GM23248 (cell line): ENCODE data around the gene NOL3. TPM values are rescaled to one million over a fixed set of nuclear protein-coding genes. Genes with fewer than 3 reads are reported as not detected.

Source experiments
- DNase-seq: peaks from one replicate; pipeline ENCODE4 v3.0.0-alpha.2; 2015
- H2AFZ ChIP-seq: fragments of 200-600 bp; sonication (generic); 2 replicates; pipeline ENCODE4 v1.6.1; 2016; ENCODE audit warnings: antibody characterized with exemption
- H3F3A ChIP-seq: fragments of 200-600 bp; sonication (generic); 2 replicates; pipeline ENCODE4 v1.6.1; 2016; ENCODE audit warnings: mild to moderate bottlenecking, antibody characterized with exemption, mixed run types; ENCODE audit not compliant: insufficient read depth
- H3K27ac ChIP-seq: fragments of 200-600 bp; sonication (generic); 2 replicates; pipeline ENCODE4 v1.5.1; 2016; ENCODE audit warnings: mild to moderate bottlenecking
- H3K27me3 ChIP-seq: fragments of 200-600 bp; sonication (generic); replicated peaks from 2 replicates; pipeline ENCODE4 v1.6.1; 2016; ENCODE audit warnings: mild to moderate bottlenecking; ENCODE audit not compliant: insufficient read depth
- H3K36me3 ChIP-seq: fragments of 200-600 bp; sonication (generic); 2 replicates; pipeline ENCODE4 v1.6.1; 2016; ENCODE audit warnings: low read depth, mild to moderate bottlenecking
- H3K4me1 ChIP-seq: fragments of 200-600 bp; sonication (generic); 2 replicates; pipeline ENCODE4 v1.6.1; 2016; ENCODE audit warnings: mild to moderate bottlenecking; ENCODE audit not compliant: insufficient read depth
- H3K4me2 ChIP-seq: fragments of 200-600 bp; sonication (generic); one replicate; pipeline ENCODE4 v1.6.1; 2016; ENCODE audit warnings: mild to moderate bottlenecking; ENCODE audit not compliant: unreplicated experiment
- H3K4me3 ChIP-seq: fragments of 200-600 bp; sonication (generic); 2 replicates; pipeline ENCODE4 v1.5.1; 2016; ENCODE audit warnings: mild to moderate bottlenecking
- H3K79me2 ChIP-seq: fragments of 200-600 bp; sonication (generic); 2 replicates; pipeline ENCODE4 v1.6.1; 2016; ENCODE audit warnings: mild to moderate bottlenecking; ENCODE audit not compliant: insufficient read depth
- H3K9ac ChIP-seq: fragments of 200-600 bp; sonication (generic); 2 replicates; pipeline ENCODE4 v1.6.1; 2016; ENCODE audit warnings: mild to moderate bottlenecking
- H3K9me2 ChIP-seq: fragments of 200-600 bp; sonication (generic); 2 replicates; pipeline ENCODE4 v1.6.1; 2016; ENCODE audit warnings: mixed run types, mild to moderate bottlenecking, moderate library complexity; ENCODE audit not compliant: insufficient read depth
- H3K9me3 ChIP-seq: fragments of 200-600 bp; sonication (generic); one replicate; pipeline ENCODE4 v1.6.1; 2017; ENCODE audit warnings: low read depth
- H4K20me1 ChIP-seq: fragments of 200-600 bp; sonication (generic); 2 replicates; pipeline ENCODE4 v1.6.0; 2016; ENCODE audit not compliant: insufficient read depth
- EZH2 ChIP-seq: fragments of 200-600 bp; sonication (generic); IDR thresholded peaks from 2 replicates; pipeline ENCODE4 v1.6.1; 2018; ENCODE audit warnings: antibody characterized with exemption, mild to moderate bottlenecking; ENCODE audit not compliant: insufficient read depth, poor library complexity, severe bottlenecking
- EZH2phosphoT487 ChIP-seq: fragments of 200-600 bp; sonication (generic); IDR thresholded peaks from 2 replicates; pipeline ENCODE4 v1.6.1; 2018; ENCODE audit warnings: antibody characterized with exemption, moderate library complexity, mild to moderate bottlenecking, low read depth; ENCODE audit not compliant: insufficient read depth
- WGBS, 2 experiments: methylation state at CpG; one replicate each; pipeline ENCODE4 v1.1.6; 2015 to 2017; ENCODE audit warnings: low lambda C conversion rate in 2 of 2, low coverage in 1 of 2; ENCODE audit errors: missing lambda C conversion rate in 2 of 2; 5-methylcytosine and 5-hydroxymethylcytosine counted together
- in situ Hi-C: fragments of 300-500 bp; cut with MboI; formaldehyde crosslinking; loops from 2 replicates; pipeline ENCODE4 v1.15.0; 2020
- polyA plus RNA-seq: library from polyadenylated mRNA; unstranded; fragments of >200 nt; fragmentation: Nextera tagmentation; extraction: Ambion mirVana; gene quantifications from 2 replicates; pipeline ENCODE4 v1.2.1, GENCODE V29; 2016
- total RNA-seq: library from RNA; depleted of rRNA; stranded (reverse); fragments of >200 nt; shearing (Covaris generic); gene quantifications from 2 replicates; pipeline ENCODE4 v1.2.3, GENCODE V29; 2014

Gene NOL3
- total and polyA plus RNA-seq, 2 experiments from 2014 or later, result 20.3 to 31.0 TPM

GRCh38 chr16:67157892-67158635, 12.3 kb upstream of the NOL3 start:
- WGBS, 2 experiments, result 85 to 86% methylated on average over 7 of the region's 7 CpGs
- no peak overlapping the region for H3K4me2 ChIP-seq
- TF ChIP-seq EZH2phosphoT487, result no peak
- no peak for TF ChIP-seq EZH2
- H4K20me1 ChIP-seq, result no peaks in the 10 kb centered on the region
- no peak overlapping the region for H3K27ac ChIP-seq
- no peak for DNase-seq
- H3K27me3 ChIP-seq, result no peaks in the 10 kb centered on the region
- H3K36me3 ChIP-seq, result no peaks in the 10 kb centered on the region
- H3K9me3 ChIP-seq, result no peaks in the 10 kb centered on the region
- peaks cover 7% of the 10 kb centered on the region; the same call in 1 of the 2 replicates for H3F3A ChIP-seq
- H3K4me1 ChIP-seq, result no peaks in the 10 kb centered on the region
- H3K79me2 ChIP-seq, result 0 out of 2 replicates have a peak, but pooled peaks cover 4% of the 10 kb centered on the region
- H3K9me2 ChIP-seq, result no peaks in the 10 kb centered on the region
- in situ Hi-C loops, result loop anchor here (25.0 kb wide), 1 partner anchor 196 kb away; the partner anchor contains the start of gene CES3
- no peak overlapping the region for H2AFZ ChIP-seq
- H3K9ac ChIP-seq, result no peak overlapping the region
- 0 out of 2 replicates have a peak overlapping the region, but pooled peaks have one; percentile 97 for H3K4me3 ChIP-seq

- peaks cover 7% of the 10 kb centered on the region; the same call in 1 of the 2 replicates for H3F3A ChIP-seq
- peak overlapping the region; percentile 70 for H3K27ac ChIP-seq
- no peaks in the 10 kb centered on the region for H4K20me1 ChIP-seq
- peak overlapping the region; percentile 91 for H3K9ac ChIP-seq
- H3K4me3 ChIP-seq, result peak overlapping the region; percentile 97
- WGBS, 2 experiments, result 5% methylated on average over 26 to 34 of the region's 34 CpGs
- H3K9me2 ChIP-seq, result no peaks in the 10 kb centered on the region
- H3K36me3 ChIP-seq, result no peaks in the 10 kb centered on the region
- in situ Hi-C loops, result loop anchor here (25.0 kb wide), 1 partner anchor 197 kb away; the partner anchor contains the start of gene CES3
- 0 out of 2 replicates have a peak, but pooled peaks cover 4% of the 10 kb centered on the region for H3K79me2 ChIP-seq
- peak; percentile 67 for DNase-seq
- peak overlapping the region; percentile 94 for H2AFZ ChIP-seq
- no peak for TF ChIP-seq EZH2phosphoT487
- no peak for TF ChIP-seq EZH2
- no peaks in the 10 kb centered on the region for H3K9me3 ChIP-seq
- no peaks in the 10 kb centered on the region for H3K4me1 ChIP-seq
- H3K4me2 ChIP-seq, result peak overlapping the region; percentile 86
- H3K27me3 ChIP-seq, result no peaks in the 10 kb centered on the region
Measured at GRCh38 chr16:67158637-67159600, 11.4 kb upstream of the NOL3 start.

- no peaks in the 10 kb centered on the region for H3K27me3 ChIP-seq
- H3K9me3 ChIP-seq, result no peaks in the 10 kb centered on the region
- no peak overlapping the region for H2AFZ ChIP-seq
- no peaks in the 10 kb centered on the region for H3K4me1 ChIP-seq
- H3K27ac ChIP-seq, result no peak overlapping the region
- no peaks in the 10 kb centered on the region for H4K20me1 ChIP-seq
- no peak for DNase-seq
- peaks cover 7% of the 10 kb centered on the region; the same call in 1 of the 2 replicates for H3F3A ChIP-seq
- 0 out of 2 replicates have a peak, but pooled peaks cover 4% of the 10 kb centered on the region for H3K79me2 ChIP-seq
- TF ChIP-seq EZH2 (no peak), EZH2phosphoT487 (no peak)
- no peak overlapping the region; the same call in 1 of the 2 replicates for H3K9ac ChIP-seq
- H3K4me3 ChIP-seq, result no peak overlapping the region
- 67 to 72% methylated on average over 24 to 25 of the region's 25 CpGs for WGBS, 2 experiments
- in situ Hi-C loops, result loop anchor here (25.0 kb wide), 1 partner anchor 199 kb away; the partner anchor contains the start of gene CES3
- no peaks in the 10 kb centered on the region for H3K36me3 ChIP-seq
- H3K4me2 ChIP-seq, result peak overlapping the region; percentile 86
- no peaks in the 10 kb centered on the region for H3K9me2 ChIP-seq
Measured at GRCh38 chr16:67161595-67162058, 8.7 kb upstream of the NOL3 start.
